HG02678 (cell line): ENCODE data around the gene TUBGCP2.

Source experiments
- ATAC-seq: cut with Tn5 transposase; IDR thresholded peaks from one replicate; pipeline ENCODE4 v1.9.1; 2021; ENCODE audit warnings: mild to moderate bottlenecking, moderate library complexity; ENCODE audit not compliant: unreplicated experiment

Gene TUBGCP2

DNA sequence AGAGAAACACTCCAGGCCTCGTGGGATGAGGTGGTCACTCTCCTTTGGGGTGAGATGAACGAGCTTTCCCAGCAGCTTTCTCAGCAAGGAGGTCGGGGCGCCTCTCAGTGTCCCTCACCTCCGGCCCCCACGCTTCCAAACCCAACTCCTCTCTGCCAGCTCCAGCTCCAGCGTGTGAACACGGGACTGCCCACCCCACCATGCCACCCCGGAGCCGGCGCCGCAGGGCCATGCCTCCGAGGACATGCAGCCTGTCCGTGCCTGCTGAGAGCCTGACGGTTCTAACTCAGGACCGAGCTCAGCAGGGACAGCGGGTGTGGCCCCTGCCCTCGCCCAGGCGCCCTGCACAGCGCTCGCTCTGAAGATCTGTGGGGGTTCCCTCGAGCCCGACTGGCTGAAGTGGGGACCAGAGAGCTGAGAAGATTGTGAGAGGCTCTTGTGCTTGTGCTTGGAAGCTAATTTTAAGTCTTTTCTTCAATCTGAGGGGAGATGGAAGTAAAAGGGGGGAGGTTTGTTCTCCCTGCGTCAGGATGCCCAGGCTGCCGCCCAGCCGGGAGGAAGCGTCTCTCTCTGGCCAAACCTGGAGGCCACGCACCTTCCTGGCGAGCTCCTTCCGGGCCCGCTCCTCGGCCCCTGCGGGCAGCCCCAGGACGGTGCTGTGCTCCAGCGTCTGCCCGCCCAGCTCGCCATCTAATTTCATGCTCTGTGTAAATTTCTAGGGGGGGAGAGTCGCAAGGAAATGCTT is 26.9 kb downstream of the TUBGCP2 start:
- ATAC-seq: no peak

DNA sequence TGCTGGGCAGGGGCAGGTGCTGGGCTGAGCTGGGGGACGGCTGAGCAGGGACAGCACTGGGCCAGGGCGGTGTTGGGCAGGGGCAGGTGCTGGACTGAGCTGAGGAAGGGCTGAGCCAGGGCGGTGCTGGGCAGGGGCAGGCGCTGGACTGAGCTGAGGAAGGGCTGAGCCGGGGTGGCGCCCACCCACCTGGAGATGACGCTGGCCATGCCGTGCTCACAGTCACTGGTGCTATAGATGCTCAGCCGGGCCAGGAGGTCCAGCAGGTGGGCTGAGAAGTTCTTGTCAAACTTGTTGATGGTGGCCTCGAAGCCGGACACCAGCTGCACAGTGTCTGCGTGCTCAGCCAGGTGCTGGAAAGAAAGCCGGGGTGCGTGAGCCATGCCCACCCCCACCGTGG is 27.6 kb downstream of the TUBGCP2 start:
- ATAC-seq: no peak

DNA sequence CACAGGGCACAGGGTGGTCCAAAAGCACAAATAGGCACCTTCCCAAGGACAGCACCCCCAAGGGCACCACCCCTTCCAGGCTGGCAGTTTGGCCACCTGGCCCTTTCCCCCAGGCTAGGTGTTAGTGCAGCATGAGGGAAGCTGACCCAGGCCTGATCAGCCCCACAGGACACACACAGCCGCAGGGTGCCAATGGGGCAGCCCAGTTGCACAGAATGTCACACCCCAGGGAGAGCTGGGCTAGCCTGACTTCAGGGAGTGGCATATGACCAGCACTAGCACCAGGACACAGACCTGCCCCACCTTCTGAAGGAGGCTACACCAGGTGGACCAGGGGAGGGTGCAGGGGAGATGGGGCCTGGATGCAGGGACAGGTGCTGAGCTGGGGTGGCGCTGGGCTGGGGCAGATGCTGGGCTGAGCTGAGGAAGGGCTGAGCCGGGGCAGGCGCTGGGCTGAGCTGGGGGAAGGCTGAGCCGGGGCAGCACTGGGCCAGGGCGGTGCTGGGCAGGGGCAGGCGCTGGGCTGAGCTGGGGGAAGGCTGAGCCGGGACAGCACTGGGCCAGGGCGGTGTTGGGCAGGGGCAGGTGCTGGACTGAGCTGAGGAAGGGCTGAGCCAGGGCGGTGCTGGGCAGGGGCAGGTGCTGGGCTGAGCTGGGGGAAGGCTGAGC is 28.1 kb downstream of the TUBGCP2 start:
- no peak for ATAC-seq

DNA sequence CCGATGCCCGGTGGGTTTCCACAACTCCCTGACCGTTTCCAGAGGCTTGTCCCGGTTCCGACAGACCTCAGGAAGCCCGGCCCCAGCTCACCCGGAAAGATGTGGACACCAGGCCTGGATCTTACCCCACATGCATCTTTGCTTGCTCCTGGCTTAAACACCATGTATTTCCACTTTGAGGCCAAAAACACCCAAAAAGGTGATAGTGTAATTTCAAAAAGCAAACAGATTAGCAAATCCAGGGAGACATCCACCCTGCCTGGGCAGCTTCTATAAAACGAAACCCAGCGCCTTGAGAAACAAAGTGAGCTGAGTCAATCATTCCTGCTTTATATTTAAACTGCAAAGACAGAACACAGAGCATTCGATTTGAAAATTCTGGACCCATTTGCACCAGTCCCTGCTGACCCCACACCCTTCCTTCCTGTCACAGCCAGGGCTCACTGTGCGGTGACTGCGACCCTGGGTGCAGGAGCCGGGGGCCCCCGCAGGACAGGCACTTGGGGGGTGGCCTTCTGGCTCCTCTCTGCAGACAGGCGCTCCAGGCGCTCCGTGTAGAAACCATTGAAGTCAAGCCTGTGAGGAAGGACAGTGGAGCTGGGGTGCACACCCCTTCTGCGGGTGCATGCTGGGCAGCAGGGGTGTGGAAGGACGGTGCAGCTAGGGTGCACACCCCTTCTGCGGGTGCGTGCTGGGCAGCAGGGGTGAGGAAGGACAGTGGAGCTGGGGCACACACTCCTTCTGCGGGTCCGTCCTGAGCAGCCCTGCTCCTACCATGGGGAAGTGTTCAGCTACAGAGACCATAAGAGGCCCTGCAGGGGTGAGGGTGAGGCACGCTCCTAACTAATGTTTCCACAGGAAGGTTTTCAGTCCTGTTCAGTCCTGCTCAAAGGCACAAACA is 29.1 kb downstream of the TUBGCP2 start:
- ATAC-seq: no peak

DNA sequence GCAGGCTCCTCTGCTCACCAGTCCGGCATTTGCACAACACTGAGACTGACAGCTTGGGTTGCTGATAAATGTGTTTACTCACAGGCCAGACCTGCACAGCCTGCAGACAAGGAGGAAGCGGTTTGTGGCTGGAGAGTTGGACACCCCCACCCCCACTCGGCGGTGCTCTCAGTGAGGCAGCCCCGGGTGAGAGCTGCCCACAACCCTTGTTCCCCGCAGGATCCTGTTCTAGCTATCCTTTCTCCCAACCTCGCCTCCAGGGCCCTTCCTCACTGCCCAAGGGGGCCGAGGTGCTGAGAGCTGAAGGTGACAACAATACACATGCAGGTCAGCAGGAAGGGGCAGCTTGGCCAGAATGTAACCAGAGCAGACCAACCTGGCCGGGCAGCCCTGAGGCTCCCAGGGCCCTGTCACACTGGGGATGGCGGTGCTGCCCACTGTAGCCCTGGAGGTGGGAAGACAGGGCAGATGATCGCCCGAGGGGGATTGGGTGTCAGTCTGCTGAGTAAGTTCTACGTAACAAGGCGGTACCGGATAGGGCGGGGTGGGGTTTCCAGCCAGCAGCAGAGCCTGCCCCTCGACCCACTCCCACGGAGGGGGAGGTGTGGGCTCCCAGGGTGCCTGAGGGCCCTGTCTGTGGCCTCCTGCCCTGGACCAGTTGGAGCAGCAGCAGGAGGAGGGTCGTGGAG is 30.0 kb downstream of the TUBGCP2 start:
- peak; percentile 38 for ATAC-seq

DNA sequence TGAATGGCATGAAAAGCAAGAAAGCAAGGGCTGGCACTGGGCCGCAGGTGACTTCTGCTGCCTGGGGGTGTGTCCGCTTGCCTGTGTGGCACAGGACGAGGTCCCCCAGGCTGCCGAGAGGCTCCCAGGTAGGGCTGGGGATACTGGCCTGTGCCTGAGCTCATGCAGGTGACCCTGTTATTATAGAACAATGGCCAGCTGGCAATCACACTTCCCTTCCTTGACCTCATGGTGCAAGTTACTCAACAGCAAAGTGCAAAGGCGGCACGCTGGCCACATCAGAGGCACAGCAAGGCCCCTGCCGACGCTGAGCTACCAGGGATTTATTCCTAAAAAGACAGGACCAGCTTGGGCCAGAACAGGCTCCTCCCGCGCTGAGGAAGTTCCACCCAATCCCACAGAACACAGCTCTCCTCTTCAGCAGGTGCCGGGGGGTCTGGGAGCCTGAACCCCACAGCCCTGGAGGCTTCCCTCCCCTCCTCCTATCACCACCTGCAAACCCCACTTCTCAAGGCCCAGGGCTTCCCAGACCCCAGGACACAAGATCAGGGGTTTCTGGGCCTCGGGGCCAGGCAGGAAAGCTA is 30.6 kb downstream of the TUBGCP2 start:
- no peak for ATAC-seq

DNA sequence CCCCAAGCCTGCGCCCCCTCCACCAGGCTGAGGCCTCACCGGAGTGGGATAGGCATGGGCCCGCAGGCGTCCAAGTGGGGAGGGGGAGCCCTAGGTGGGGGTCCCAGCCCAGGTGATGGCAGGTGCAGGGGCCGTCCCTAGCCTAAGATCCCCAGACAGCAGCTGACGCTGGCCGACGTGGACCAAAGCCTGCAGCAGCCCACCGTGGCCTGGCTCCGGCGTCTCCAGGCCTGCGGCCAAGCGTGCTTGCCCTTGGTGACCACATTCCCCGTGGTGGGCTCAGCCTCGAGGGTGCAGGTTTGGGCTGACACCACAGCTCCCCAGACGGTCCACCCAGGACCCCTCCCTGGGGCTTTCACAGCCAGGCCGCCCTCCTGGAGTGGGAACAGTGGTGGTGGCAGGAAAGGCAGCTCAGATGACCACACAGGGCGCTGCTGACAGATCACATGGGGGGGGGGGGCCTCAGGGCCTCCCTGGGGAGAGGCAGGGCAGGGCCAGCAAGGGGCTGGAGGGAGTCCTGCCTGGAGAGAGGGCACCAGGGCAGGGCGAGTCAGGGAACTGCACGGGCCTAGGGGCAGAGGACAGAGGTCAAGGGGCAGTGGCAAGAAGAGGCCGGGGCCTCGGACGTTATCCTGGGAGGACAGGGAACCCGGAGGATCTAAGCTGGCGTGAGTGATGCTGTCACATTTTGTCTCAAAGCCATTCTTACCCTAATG is 31.2 kb downstream of the TUBGCP2 start:
- ATAC-seq: no peak

DNA sequence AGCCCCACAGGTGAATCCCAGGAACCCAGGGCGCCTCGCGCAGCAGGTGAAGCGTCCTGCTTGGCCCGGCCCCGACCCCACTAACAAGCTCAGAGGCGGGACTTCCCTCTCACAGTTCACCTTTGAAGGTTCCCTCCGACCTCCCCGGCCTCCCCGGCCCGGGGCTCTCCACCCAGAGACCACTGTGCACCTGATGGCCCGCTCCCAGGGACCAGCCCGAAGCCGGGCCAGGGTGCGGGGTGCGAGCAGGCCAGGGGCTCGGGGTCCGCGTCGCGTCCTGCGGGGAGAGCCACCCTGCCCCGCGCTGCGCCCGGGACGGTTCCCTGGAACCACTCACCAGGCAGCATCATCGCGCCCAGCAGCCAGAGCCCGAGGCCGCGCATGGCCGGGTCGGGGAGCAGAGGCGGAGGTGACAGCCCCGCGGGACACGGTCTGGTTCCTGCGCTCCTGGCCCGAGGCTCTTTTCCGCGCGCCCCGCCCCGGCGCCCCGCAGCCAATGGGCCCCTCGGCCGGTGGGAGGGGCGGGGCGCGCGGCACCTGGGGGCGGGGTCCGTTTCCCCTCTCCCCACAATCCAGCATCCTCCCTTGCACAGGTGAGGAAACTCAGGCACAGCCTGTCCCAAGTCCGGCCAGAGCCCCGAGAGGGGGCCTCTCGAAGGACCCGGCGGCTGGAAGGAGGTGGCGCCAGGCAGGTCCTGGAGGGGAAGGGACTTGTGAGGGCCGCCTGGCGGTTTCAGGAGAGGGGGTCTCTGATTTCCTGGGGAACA is 32.1 kb downstream of the TUBGCP2 start, which contains the start of gene ADAM8:
ADAM8 (minus strand) TSS at position 434 of the 767 bp plus-strand sequence; CDS start at position 383, 51 bp downstream.
- ATAC-seq: peak; percentile 50

DNA sequence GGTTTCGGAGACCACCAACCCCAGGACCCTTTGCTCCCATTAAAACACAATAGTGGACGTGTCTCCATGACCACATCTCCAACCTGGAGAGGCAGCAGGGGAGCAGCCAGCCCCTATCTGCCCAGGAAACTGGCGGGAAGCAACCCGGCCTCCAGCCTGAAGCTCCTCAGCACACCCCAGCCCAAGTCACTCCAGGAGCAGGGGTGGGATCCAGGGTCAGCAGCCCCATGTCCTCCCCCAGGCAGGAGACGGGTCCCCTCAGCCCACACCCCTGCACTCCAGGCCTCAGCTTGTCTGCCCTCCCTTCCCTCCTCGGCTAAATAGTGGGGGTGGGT is 32.6 kb downstream of the TUBGCP2 start:
- no peak for ATAC-seq

DNA sequence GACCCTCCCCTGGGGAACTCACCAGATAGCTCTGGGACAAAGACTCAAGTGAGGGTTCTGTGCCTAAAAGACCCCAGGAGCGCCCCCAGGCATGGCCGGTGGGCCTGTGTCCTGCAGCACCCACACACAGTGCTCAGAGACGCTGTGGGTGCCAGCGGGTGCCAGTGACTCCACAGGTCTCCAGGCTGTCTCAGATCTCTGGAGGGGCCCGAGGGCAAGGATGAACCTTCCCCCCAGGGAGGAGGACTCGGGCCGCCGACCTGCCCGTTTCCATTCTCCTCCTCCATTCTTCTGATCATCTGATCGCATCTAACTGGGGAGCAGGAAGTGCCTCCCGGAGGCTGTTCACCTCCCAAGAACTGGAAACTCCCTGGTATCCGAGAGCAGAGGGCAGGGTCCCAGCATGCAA is 33.0 kb downstream of the TUBGCP2 start:
- ATAC-seq: peak; percentile 35

DNA sequence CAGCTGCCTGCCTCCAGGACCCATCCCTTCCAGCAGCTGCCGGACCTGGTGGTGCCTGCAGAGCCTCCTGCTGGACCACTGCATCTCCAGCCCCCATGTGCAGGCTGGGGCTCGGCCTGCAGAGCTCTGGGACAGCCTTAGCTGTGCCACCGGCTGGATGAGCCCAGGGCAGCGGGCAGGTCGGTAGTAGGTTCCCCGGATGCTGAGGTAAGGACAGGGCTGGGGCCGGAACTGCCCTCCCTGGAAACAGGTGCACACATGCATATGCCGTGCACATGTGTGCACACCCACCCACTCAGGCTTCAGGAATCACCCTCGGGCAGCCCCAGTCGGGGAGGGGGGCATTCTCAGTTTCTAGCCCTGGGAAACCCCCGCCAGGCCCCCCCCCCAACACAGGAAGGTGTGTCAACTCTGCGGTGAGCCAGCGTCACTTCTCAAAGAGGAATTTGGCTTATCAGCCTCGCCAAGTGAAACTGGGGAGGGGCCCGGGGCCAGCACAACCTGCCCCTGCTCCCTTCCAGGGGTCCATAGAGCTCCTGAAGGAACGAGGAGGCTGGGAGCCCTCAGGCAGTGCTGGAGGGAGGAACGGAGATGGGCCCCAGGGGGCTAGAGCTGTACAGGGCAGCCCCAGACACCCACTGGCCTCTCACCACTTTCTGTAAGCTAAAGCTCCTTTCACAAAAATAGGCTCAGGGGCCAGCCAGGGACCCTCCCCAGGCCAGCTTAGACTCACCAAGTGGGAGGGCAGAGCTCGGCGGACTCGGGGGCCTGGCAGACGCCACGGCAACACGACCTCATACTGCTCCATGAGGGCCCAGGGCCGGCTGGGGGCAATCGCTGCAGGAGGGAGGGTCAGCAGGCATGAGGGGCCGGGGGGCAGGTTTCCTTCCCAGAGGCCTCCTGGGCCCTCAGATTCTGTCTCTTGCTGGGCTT is 33.7 kb downstream of the TUBGCP2 start:
- ATAC-seq: peak; percentile 51

DNA sequence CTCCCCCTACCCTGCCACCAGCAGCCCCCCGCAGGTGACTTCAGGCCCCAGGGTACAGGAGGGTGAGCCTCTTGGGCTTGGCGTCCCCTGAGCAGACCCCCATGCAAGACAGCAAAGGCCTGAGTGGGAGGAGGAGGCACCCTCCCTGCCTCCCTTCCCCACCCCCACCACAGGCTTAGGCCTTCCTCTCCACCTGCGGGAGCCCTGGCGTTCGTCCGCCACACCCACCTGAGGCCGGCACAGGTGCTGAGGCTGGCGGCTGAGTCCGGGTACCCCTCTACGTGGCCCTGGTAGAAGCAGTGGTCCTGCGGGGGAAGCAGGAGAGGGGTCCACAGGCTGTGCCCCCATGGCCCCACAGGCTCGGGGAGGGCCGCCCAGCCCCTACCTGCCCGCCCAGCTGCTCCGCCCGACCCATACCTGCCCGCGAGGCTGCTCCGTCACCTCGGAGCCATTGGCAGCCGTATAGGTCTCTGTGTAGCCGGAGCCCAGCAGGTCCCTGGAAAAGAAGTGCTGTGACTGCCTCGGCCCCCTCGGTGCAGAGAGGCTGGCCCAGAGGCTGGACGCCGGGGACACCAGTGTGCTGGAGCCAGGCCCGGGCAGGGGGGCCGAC is 35.0 kb downstream of the TUBGCP2 start:
- no peak for ATAC-seq

DNA sequence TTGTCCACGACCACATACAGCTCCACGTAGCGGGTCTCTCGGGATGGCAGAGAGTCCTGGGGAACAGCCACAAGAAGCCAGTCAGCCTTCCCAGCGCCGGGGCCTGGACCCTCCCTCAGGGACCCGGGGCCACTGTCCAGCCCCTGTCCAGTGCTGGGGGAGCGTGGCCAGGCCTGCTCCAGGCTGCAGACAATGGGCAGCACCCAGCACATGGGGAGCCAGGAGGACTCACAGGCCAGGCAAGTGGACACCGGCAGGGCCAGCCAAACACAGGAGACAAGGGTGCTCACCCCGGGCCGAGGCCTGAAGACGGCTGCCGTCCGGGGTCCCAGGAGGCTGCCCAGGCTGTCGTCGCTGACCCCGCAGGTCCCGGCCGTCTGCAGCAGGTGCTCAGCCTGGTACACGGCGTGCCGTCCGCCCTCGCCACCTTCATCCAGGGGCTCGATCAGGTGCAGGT is 35.7 kb downstream of the TUBGCP2 start:
- no peak for ATAC-seq

DNA sequence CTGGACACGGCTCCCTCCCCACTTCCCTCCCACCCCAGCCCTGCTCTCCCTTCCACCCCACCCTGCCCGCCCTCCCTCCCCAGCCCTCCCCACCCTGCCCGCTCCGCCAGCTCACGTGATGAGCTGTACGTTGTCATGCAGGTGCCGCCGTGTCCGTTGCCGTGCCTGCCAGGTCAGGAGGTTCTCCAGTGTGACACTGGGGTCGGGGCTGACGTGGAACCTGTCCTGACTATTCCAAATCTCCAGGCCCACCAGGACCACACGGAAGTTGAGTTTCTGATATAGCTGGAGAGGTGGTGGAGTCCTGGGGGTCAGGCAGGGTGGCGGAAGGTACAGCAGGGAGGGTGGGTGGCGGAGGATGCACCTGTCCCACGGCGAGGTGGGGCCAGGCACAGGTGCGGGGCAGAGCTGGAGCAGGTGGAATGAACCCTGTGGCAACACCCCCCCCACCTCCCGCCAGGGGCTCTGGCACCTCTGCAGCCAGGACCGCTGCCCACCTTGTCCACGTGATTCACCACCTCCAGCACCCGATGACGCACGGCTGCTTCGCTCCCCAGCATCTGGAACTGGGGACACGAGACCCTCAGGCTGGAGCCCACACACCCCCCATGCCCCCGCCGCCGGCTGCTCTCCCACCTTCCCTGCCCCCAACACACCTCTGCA is 36.2 kb downstream of the TUBGCP2 start:
- no peak for ATAC-seq

DNA sequence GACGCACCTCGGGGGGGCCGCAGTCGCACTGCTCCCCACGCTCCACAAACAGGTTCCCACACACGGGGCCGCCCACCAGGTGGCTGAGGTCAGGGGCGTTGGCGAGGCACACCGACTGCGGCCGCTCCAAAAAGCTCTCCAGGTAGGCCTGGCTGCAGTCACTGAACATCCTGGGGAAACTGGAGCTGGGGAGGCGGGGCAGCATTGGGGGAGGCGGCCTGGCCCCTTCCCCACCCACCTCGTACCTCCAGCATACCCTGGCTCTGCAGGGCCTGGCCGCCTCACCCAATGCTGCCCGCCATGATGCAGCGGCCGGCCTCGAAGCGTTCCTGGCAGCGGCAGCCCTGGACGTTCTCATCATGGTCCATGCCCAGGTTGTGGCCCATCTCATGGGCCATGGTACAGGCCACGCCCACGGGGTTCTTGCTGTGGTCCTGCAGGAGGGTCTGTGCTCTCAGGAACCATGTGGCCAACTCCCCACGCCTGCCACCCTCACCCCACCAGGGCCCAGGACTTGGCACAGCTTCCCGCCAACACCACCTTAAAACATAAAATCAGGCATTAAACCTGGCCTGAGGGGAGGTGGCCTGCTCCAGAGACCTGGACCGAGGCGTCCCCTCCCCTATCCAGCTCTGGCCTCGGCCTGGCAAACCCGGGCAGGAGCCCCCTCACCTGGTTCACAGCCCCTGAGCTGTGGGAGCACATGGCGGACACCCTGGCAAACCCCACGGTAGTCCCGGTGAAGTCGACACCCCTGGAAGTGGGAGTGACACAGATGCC is 37.0 kb downstream of the TUBGCP2 start:
- no peak for ATAC-seq

DNA sequence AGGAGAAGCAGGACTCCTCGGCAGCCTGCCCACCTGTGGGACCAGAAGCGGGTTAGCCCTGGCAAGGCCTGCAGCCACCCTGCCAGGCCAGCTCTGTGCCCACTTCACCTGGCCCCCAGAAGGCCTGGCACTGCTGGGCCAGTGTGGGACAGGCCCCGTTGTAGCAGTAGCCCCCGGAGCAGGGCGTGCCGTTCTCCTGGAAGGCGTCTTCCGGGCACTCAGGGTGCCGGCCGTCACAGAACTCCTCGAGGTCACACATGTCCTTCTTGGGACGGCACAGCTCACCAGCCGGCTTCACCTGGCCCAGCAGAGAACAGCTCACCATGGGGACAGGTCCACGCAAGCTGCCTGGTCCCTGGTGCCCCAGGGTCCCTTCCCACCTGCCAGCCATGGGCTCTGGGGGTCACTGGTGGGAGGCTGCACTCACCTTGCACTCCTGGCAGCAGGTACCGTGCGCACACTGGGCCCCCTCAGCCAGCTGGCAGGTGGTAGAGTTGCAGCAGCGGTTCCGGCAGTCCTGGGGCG is 37.8 kb downstream of the TUBGCP2 start:
- no peak for ATAC-seq
